Measurements from ENCODE around the gene SH3RF2. TPM values are rescaled to one million over a fixed set of nuclear protein-coding genes. Genes with fewer than 3 reads are reported as not detected.

SH3RF2 gene
- total and polyA plus RNA-seq, 2 donors (not counting 3 experiments of a cell fraction or from before 2014, with no cell fraction given) = 0.54 to 0.84 TPM

DNA sequence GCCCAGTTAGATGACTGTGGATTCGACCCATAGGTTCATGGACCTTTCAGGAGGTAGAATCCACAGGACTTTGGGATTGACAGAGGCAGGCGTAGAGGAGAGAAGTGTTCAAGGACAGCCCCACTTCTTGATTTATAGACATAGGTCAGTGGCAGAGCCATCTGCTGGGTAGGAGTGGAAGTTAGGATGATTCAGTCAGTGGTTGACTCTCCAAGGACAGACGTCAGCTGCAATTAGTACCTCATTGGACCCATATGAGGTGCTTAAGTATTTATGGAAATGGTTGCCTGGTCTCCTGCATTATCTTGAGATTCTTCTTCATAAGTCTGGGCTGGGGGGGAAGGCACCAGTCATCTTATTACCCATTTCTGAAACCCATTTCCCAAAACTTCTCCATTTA is 70.9 kb downstream of the SH3RF2 start:
- no peak for TF ChIP-seq POLR2AphosphoS5 (IDR thresholded peaks at IDR 0.05; ENCODE audit: insufficient read depth, low read depth, low read length)
- TF ChIP-seq, protein P1, sequence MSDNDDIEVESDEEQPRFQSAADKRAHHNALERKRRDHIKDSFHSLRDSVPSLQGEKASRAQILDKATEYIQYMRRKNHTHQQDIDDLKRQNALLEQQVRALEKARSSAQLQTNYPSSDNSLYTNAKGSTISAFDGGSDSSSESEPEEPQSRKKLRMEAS (IDR thresholded peaks at IDR 0.05; ENCODE audit: insufficient read depth, insufficient read length) = no peak
- no peak for TF ChIP-seq CTCF (IDR thresholded peaks at IDR 0.05; ENCODE audit: extremely low read depth in 1 of 2, insufficient read depth in 1 of 2, low read depth in 1 of 2, low read length in 2 of 2)
- no peak for TF ChIP-seq GATA2 (IDR thresholded peaks at IDR 0.05; ENCODE audit: insufficient read depth, insufficient read length, low read depth, low read length)
- TF ChIP-seq JUN (IDR thresholded peaks at IDR 0.05; ENCODE audit: borderline replicate concordance, insufficient read depth, insufficient read length, low read depth) = no peak
- no peak for TF ChIP-seq MYC (IDR thresholded peaks at IDR 0.05; ENCODE audit: low read depth, low read length)
- TF ChIP-seq FOS (IDR thresholded peaks at IDR 0.05; ENCODE audit: borderline replicate concordance, insufficient read depth, low read length) = no peak
- no peak for TF ChIP-seq EZH2 (IDR thresholded peaks at IDR 0.05; ENCODE audit: borderline replicate concordance, low read depth, low read length, severe bottlenecking)
- TF ChIP-seq POLR2A (IDR thresholded peaks at IDR 0.05; ENCODE audit: low read depth, low read length) = no peak
- intact Hi-C loops (cut with micrococcal nuclease) = no loop called here
- ChIA-PET POLR2A (no interaction called here), CTCF (no interaction called here)
- Histone ChIP-seq H3K27ac (ENCODE audit: insufficient read depth, low read depth, low read length) (no peak overlapping the region), H3K36me3 (ENCODE audit: control insufficient read depth in 2 of 2, extremely low read depth in 1 of 2, insufficient read depth in 2 of 2, low read length in 2 of 2) (no peaks in the 10 kb centered on the region), H3K79me2 (ENCODE audit: control insufficient read depth, insufficient read depth, low read length) (no peaks in the 10 kb centered on the region), H3K4me2 (ENCODE audit: insufficient read depth, low read length) (no peak overlapping the region), H3K9me3 (replicated peaks; ENCODE audit: control insufficient read depth, insufficient read depth, low read length) (no peaks in the 10 kb centered on the region), H4K20me1 (replicated peaks; ENCODE audit: control insufficient read depth, extremely low read depth, insufficient read depth, low read length) (no peaks in the 10 kb centered on the region), H3K9ac (replicated peaks; ENCODE audit: extremely low read depth, insufficient read depth, low read length) (no peak overlapping the region), H2AFZ (ENCODE audit: low read depth, low read length) (no peak overlapping the region), H3K9me1 (replicated peaks; ENCODE audit: control insufficient read depth, extremely low read depth, insufficient read depth, low read length) (no peaks in the 10 kb centered on the region), H3K27me3 (ENCODE audit: control insufficient read depth in 2 of 2, insufficient read depth in 2 of 2, low read length in 2 of 2) (no peaks in the 10 kb centered on the region), H3K4me3 (replicated peaks in 1 of 3; ENCODE audit: insufficient read depth in 1 of 3, low read depth in 1 of 3, low read length in 3 of 3) (no peak overlapping the region), H3K4me1 (ENCODE audit: control insufficient read depth, extremely low read depth, insufficient read depth, low read length) (no peaks in the 10 kb centered on the region)
- FAIRE-seq (no peak), DNase-seq (ENCODE audit: low read depth, low spot score) (no peak)
- dilution Hi-C loops (cut with MboI; ENCODE audit: extremely low pct_ligation_motif_present, low sequenced_read_pairs) = no loop called here
- no TSS peak for BruUV-seq (replicated peaks)
